ENCODE measurements around the gene NUFIP2. TPM values are rescaled to one million over a fixed set of nuclear protein-coding genes. Genes with fewer than 3 reads are reported as not detected.
A peak's percentile ranks its signal among the peaks of the same experiment; 100 is the strongest.
"Not testable (repeated sequence)": the region's sequence is repeated elsewhere in the genome, so short reads cannot be mapped to it uniquely, and the experiment has no call there.

NUFIP2 gene
- total RNA-seq, 1 experiment from 2014 or later, result 28.4 TPM

DNA sequence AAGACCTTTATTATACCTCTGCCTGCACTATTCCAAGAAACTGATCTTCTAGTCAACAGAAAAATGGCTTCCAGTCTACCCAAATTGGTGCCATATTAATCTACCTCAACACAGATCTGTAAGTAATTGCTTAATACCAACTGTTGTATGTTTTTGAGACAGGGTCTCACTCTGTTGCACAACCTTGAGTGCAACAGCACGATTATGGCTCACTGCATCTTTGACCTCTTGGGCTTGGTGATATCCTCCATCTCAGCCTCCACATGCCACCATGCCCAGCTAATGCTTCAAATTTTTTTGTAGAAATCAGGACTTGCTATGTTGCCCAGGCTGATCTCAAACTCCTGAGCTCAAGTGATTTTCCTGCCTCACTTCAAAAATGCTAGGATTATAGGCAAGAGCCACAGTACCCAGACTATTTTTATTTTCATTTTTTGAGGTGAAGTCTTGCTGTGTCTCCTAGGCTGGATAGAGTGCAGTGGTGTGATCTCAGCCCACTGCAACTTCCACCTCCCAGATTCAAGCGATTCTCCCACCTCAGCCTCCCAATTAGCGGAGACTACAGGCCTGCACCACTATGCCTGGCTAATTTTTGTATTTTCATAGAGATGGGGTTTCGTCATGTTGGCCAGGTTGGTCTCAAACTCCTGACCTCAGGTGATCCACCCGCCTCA lies 14.4 kb downstream of the NUFIP2 start:
- DNase-seq (ENCODE audit: low spot score), result no peak

DNA sequence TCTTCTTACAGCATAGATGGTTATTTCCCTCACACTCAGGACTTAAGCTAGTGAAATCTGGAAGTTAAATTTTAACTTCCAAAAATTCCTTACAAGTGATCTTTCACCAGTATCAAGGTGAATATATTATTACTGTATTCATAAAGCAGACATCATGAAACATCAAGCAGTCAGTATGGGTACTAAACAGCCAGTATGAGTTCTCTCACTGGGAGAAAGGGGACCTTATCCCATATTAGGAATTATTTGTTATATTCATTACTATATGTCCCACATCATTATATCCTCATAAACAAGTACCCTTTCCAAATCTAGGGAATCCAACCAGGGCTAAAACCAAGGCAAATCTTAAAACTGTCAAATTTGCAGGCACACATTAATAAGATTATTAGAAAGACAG lies 15.3 kb downstream of the NUFIP2 start:
- no peak for DNase-seq (ENCODE audit: low spot score)

GRCh38 chr17:29273924-29274323 lies 20.0 kb downstream of the NUFIP2 start:
- no peak for DNase-seq (ENCODE audit: low spot score)

- DNase-seq (ENCODE audit: low spot score), result not testable (repeated sequence)
Observed at GRCh38 chr17:29271980-29272379, 22.0 kb downstream of the NUFIP2 start.

GRCh38 chr17:29263916-29264315 lies 30.0 kb downstream of the NUFIP2 start:
- DNase-seq (ENCODE audit: low spot score), result no peak

DNA sequence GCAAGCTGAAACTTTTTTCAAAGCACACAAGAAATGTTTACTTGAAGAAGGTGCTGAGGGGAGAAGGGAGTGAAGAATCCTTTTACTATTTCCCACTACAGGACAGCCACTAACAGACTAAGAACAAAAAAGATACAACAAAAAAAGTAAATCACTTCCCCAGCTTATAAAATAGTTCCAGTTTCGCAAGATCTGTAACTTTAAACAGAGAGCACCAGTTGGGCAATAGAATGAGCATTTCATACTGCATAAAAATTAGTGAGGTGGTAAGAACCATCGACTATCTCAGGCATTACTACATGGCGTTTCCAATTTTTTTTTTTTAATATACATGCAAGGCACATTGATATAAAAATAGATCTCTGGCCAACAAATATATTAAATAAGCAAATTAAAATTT lies 36.2 kb downstream of the NUFIP2 start:
- DNase-seq (ENCODE audit: low spot score), result no peak

- no peak for DNase-seq (ENCODE audit: low spot score)
Observed at GRCh38 chr17:29256735-29257466, 37.0 kb downstream of the NUFIP2 start.

DNA sequence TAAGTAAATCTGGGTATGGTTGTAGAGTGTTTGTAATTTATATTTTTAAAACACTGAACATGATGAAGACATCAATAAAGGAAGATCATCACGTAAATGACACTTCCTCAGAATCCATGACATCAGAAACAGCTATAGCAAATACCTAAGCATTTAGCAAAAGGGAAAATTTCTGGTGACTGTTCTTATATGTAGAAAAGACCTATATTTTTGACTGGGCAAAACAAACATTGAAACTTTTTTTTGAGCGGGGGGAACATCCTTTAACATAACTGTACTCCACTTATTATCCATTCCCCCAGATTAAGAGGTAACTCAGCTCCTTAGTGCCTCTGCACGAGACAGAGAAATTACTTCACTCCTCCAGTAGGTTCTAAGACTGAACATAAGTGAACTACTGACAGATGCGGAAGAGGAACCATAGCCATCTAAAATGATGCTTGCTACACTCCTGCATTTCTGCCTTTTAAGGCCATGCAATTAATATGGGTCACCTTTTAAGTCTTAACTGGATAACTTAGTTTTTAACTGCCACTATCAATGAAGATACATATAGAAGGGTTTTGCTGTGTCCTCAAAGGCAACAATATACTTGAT lies 37.9 kb downstream of the NUFIP2 start:
- DNase-seq (ENCODE audit: low spot score), result no peak

DNA sequence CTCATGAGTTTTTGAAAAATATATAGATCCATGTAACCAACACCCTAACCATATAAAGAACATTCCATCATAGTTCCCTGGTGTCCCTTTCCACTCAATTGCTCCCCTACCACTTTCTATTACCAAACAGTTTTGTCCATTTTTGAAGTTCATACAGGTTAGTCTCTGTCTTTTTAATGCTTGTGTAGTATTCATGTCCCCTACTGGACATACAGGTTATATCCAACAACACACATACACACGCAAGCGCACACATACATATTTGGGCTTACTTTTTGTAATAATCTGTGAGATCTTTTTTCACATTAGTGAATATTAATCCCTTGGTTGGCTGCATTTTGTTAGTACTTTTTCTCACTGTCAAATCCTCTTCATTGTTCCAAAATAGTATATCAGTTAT lies 40.9 kb downstream of the NUFIP2 start:
- no peak for DNase-seq (ENCODE audit: low spot score)

- DNase-seq (ENCODE audit: low spot score), result no peak
Observed at GRCh38 chr17:29252101-29252791, 41.7 kb downstream of the NUFIP2 start.

GRCh38 chr17:29251184-29251583 lies 42.8 kb downstream of the NUFIP2 start:
- DNase-seq (ENCODE audit: low spot score), result no peak

DNA sequence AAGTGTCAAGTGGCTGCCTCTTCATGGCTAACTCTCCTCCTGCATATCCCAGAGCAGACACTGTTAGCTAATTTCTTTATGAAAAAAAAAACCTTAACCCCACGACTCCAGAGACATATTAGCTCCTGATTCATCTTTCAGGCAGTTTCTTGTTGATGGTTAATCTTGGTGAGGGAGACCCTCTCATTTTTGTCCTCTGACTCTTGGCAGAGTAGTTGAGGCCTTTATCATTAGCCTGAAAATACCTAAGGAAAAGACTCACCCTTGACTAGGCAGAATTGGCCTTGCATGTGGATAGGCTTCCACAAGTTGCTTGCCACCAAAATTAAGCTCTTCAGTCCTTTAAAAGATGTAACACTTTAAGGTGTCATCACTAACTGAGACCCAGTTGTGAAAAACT lies 43.3 kb downstream of the NUFIP2 start:
- no peak for DNase-seq (ENCODE audit: low spot score)

GRCh38 chr17:29248845-29249244 lies 45.1 kb downstream of the NUFIP2 start:
- no peak for DNase-seq (ENCODE audit: low spot score)

- DNase-seq (ENCODE audit: low spot score), result no peak
Observed at GRCh38 chr17:29247219-29247618, 46.7 kb downstream of the NUFIP2 start.

DNA sequence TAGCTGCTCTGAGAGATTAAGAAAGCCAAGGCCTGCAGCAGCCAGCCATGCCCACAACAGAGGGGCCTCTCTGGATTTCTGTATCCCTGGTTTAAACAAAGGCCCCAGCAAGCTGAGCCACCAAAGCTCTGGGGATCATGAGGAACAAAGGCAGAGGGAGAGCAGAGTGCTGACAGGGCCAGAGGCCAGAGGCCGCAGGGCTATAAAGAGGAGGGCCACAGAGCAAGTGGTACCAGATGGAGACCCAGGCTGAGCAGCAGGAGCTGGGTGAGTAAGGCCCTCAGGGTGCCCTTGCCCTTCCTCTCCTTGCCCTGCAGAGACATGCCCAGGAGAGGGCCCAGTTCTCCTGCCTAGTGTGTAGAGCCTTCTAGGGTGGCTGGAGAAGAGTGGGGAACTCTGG lies 47.3 kb downstream of the NUFIP2 start, which contains the start of gene CRYBA1:
Gene CRYBA1, plus strand, starts transcription at position 232 of the 400 bp plus-strand sequence. Its CDS starts 5 bp downstream, at position 237.
- no peak for DNase-seq (ENCODE audit: low spot score)

DNA sequence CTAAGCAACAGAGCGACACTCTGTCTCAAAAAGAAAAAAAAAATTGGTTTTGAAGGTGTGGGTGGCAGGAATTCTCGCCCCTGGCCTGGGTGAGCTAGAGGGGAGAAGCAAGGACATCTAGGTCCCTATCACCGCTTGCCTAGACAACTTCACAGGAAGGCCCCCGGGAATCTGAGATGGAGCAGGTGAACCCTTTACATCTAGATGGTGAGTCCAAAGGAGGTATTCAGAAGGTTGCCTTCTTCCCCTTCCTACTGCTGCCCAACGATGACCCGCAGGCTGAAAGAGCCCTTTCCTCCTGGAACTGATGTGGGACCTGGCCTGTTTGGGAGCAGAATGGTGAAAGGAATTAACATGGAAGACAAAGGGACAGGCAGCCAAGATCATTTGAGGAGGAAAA lies 48.5 kb downstream of the NUFIP2 start:
- no peak for DNase-seq (ENCODE audit: low spot score)

GRCh38 chr17:29243792-29244191 lies 50.2 kb downstream of the NUFIP2 start:
- DNase-seq (ENCODE audit: low spot score), result peak; percentile 27

DNA sequence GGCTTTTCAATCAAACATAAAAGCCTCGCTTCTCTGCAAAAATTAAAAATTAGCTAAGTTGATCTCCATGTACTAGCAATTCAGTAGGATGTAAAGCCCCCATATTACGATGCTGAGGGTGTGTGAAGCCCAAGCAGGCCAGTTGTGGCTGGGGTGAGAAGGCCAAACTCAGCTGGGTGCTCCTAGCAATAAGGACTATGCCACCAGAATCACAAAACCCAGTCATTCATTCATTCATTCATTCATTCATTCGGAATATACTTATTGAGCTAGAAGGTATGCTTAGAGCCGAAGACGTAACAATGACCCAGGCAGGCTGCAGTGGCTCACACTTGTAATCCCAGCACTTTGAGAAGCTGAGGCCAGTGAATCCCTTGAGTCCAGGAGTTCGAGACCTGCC lies 51.2 kb downstream of the NUFIP2 start:
- DNase-seq (ENCODE audit: low spot score), result no peak

DNA sequence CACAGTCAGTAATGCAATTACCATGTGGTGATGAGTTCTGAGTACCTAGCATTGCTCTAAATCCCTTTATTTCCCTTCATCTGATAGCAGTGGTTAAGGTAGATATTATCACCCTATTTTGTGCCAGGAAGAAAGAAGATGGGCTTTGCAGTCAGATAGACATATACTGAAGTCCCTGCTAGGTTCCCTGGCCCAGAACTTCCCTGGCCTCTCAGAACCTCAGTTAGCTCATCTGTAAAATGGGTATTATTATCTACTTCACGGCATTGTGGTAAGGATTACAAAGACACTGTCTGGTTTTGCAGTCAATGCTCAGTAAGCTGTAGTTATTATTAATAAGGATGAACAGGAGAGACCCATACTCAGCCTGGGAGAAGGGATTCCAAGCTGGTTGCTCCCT lies 51.9 kb downstream of the NUFIP2 start:
- DNase-seq (ENCODE audit: low spot score), result no peak

DNA sequence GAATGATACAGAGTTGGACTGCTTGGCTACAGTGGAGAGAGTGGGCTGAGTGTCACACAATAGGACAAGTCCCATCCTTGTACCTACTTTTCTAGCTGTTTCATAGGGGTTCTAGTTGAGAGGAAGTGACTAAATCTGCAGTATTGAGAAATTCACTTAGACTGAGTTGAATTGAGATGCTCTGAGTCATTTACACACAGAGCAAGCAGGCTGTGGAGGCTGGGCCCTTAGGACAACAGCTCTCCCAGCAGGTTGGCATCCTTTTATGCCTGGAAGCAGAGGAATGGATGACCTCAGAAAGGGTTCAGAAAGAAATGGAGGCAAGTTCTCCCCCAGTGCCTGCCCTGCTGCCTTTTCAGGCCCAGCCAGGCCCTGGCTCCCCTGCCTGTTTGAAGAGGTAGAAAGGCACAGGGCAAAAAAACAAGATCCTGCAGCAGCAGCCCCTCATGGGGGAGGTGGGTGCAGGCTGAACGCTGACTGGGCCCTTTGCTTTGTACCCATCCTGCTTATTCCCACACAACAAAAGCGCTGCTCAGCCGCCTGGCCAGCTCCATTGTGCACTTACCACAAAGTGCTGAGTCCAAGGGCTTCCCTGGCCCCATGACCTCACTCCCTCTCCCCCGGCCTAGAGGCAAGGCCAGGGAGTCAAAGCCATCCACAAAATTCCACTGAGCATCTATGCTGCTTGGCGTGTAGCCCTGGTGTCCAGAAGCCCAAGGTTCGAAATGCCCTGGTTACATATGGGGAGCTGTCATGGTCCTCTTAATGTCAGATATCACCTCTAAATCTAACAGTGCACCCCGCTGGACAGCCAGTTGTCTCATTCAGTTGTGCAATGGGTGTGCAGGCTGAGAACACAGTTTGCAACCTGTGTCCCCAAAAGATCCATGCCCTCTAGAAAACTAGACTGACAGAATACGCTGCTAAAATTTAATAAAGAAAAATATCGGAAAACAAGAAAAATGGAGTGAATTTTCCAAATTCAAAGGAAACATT lies 52.7 kb downstream of the NUFIP2 start:
- peak; percentile 96 for DNase-seq (ENCODE audit: low spot score)

- no peak for DNase-seq (ENCODE audit: low spot score)
Observed at GRCh38 chr17:29240477-29240876, 53.5 kb downstream of the NUFIP2 start.

Measured in H4 (cell line).